Measurements from ENCODE around the gene ATP5PD.
A peak's percentile ranks its signal among the peaks of the same experiment; 100 is the strongest.

DNA sequence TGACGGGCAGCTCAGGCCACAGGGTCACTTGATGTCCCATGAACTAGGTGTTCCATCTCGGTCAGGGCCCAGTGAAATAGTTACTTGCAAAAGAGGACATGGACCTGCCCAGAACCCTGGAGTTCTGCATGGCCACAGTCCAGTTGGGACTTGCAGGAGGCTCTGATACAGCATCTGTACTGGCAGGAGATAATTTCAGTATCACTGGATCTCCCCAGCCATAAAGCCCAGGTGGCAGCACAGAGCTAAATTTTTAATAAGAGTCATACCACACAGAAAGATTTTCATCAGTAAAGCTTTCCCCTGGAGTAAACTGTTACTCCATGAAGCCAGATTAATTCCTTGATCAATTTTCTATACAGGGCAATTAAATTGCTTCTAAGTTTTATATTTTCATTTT, 23.0 kb upstream of the ATP5PD start:
- TF ChIP-seq, protein P1, sequence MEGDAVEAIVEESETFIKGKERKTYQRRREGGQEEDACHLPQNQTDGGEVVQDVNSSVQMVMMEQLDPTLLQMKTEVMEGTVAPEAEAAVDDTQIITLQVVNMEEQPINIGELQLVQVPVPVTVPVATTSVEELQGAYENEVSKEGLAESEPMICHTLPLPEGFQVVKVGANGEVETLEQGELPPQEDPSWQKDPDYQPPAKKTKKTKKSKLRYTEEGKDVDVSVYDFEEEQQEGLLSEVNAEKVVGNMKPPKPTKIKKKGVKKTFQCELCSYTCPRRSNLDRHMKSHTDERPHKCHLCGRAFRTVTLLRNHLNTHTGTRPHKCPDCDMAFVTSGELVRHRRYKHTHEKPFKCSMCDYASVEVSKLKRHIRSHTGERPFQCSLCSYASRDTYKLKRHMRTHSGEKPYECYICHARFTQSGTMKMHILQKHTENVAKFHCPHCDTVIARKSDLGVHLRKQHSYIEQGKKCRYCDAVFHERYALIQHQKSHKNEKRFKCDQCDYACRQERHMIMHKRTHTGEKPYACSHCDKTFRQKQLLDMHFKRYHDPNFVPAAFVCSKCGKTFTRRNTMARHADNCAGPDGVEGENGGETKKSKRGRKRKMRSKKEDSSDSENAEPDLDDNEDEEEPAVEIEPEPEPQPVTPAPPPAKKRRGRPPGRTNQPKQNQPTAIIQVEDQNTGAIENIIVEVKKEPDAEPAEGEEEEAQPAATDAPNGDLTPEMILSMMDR (IDR thresholded peaks at IDR 0.05; ENCODE audit: insufficient read depth, low read length), result peak; percentile 13
- TF ChIP-seq POLR2AphosphoS5 (IDR thresholded peaks at IDR 0.05; ENCODE audit: low read depth), result no peak

Data from HL-60 (cell line).